NCI-H510A treated with DMSO at 0.1 percent for 48 hours (cell line): ENCODE measurements around the gene MTMR3.

Source experiments
- DNase-seq: peaks from one replicate; lab custom pipeline; 2025; lab: John Stamatoyannopoulos, UW

The MTMR3 gene

GRCh38 chr22:30027169-30027568, 144.2 kb downstream of the MTMR3 start:
- no peak for DNase-seq

- no peak for DNase-seq
These were observed 144.8 kb downstream of the MTMR3 start for GRCh38 chr22:30027791-30028190.

- DNase-seq, result no peak
These were observed 145.8 kb downstream of the MTMR3 start for GRCh38 chr22:30028731-30029130.

- DNase-seq, result no peak
These were observed 146.5 kb downstream of the MTMR3 start for GRCh38 chr22:30029512-30029911.

- DNase-seq, result no peak
These were observed 147.4 kb downstream of the MTMR3 start for GRCh38 chr22:30030329-30030728.

- no peak for DNase-seq
These were observed 148.4 kb downstream of the MTMR3 start for GRCh38 chr22:30031328-30031727.

GRCh38 chr22:30031764-30032455, 148.9 kb downstream of the MTMR3 start:
- no peak for DNase-seq

GRCh38 chr22:30033137-30033536, 150.2 kb downstream of the MTMR3 start:
- DNase-seq, result no peak

GRCh38 chr22:30033901-30034300, 150.9 kb downstream of the MTMR3 start:
- DNase-seq, result no peak

- DNase-seq, result no peak
These were observed 153.7 kb downstream of the MTMR3 start for GRCh38 chr22:30036656-30037055.

- no peak for DNase-seq
These were observed 155.2 kb downstream of the MTMR3 start for GRCh38 chr22:30038219-30038618.

GRCh38 chr22:30040499-30041260, 157.7 kb downstream of the MTMR3 start:
- DNase-seq, result no peak

- DNase-seq, result no peak
These were observed 158.5 kb downstream of the MTMR3 start for GRCh38 chr22:30041475-30041874.

GRCh38 chr22:30041881-30042280, 158.9 kb downstream of the MTMR3 start:
- no peak for DNase-seq

GRCh38 chr22:30043161-30043560, 160.2 kb downstream of the MTMR3 start:
- DNase-seq, result no peak

- no peak for DNase-seq
These were observed 161.4 kb downstream of the MTMR3 start for GRCh38 chr22:30044369-30044768.

- no peak for DNase-seq
These were observed 162.0 kb downstream of the MTMR3 start for GRCh38 chr22:30044881-30045493.

- DNase-seq, result no peak
These were observed 162.5 kb downstream of the MTMR3 start for GRCh38 chr22:30045494-30045887.

GRCh38 chr22:30045901-30046715, 163.1 kb downstream of the MTMR3 start:
- DNase-seq, result no peak

GRCh38 chr22:30046716-30047363, 163.9 kb downstream of the MTMR3 start:
- DNase-seq, result no peak

- no peak for DNase-seq
These were observed 164.4 kb downstream of the MTMR3 start for GRCh38 chr22:30047364-30047738.

GRCh38 chr22:30048681-30049080, 165.7 kb downstream of the MTMR3 start:
- no peak for DNase-seq
